ENCODE measurements around the gene PLOD2. TPM values are rescaled to one million over a fixed set of nuclear protein-coding genes. Genes with fewer than 3 reads are reported as not detected.

PLOD2 gene
- total and polyA plus RNA-seq, 2 of the 8 experiments (the other 6 are each of a cell fraction or from before 2014, with no cell fraction given): 4.0 to 28.7 TPM

- no peak for TF ChIP-seq CHD7 (IDR thresholded peaks at IDR 0.05; ENCODE audit: insufficient replicate concordance, low read length)
- no peak for TF ChIP-seq YY1 (IDR thresholded peaks at IDR 0.05; ENCODE audit: low read depth, low read length)
- TF ChIP-seq BCL11A (IDR thresholded peaks at IDR 0.05; ENCODE audit: low read depth in 2 of 2, low read length in 2 of 2): no peak
- TF ChIP-seq MAX (IDR thresholded peaks at IDR 0.05): no peak
- TF ChIP-seq SP2 (IDR thresholded peaks at IDR 0.05; ENCODE audit: low read length): no peak
- TF ChIP-seq CTBP2 (IDR thresholded peaks at IDR 0.05; ENCODE audit: borderline replicate concordance, insufficient read depth, insufficient read length, low read length): no peak
- TF ChIP-seq E2F6 (IDR thresholded peaks at IDR 0.05): no peak
- TF ChIP-seq HDAC6 (IDR thresholded peaks at IDR 0.05; ENCODE audit: low read depth, low read length): no peak
These were observed 12.5 kb downstream of the PLOD2 start (continued) for GRCh38 chr3:146148468-146148931.

Measured in H1 (cell line).